Ovary (tissue), 9 donors: ENCODE data around the gene NFIC. TPM values are rescaled to one million over a fixed set of nuclear protein-coding genes. Genes with fewer than 3 reads are reported as not detected.

Source experiments
- DNase-seq, 5 donors: peaks; one replicate each; pipeline ENCODE4 v3.0.0-alpha.2; 2019 to 2020
- H3K27ac ChIP-seq, 2 donors: fragments of 200-600 bp; one replicate each; pipeline versions ENCODE4 v1.5.1 to v1.8.0; 2019 to 2022
- H3K27me3 ChIP-seq: fragments of 200-600 bp; one replicate; pipeline ENCODE4 v1.8.0; 2022
- H3K36me3 ChIP-seq: fragments of 200-600 bp; sonication (generic); one replicate; pipeline ENCODE4 v1.5.1; 2019
- H3K4me1 ChIP-seq: one replicate; pipeline ENCODE4 v1.8.1; 2013; ENCODE audit warnings: mild to moderate bottlenecking, moderate library complexity; ENCODE audit not compliant: insufficient read depth
- H3K4me3 ChIP-seq: fragments of 200-600 bp; sonication (generic); one replicate; pipeline ENCODE4 v1.5.1; 2017
- H3K9me3 ChIP-seq, 2 donors: fragments of 200-600 bp in 1 of 2; sonication (generic) in 1 of 2; one replicate each; pipeline versions ENCODE4 v1.5.1 to v1.8.1; 2013 to 2019; ENCODE audit warnings: mild to moderate bottlenecking in 1 of 2, moderate library complexity in 1 of 2
- EP300 ChIP-seq: sonication (generic); formaldehyde crosslinking; IDR thresholded peaks from one replicate; pipeline ENCODE4 v1.6.1; 2017; ENCODE audit warnings: antibody characterized with exemption
- POLR2A ChIP-seq: fragments of 450-650 bp; IDR thresholded peaks from one replicate; pipeline ENCODE4 v1.6.1; 2017; ENCODE audit warnings: antibody characterized with exemption, mild to moderate bottlenecking, moderate library complexity
- WGBS, 3 donors: extraction: QIAGEN DNeasy Blood & Tissue Kit in 1 of 3; methylation state at CpG; one replicate each; pipeline versions ENCODE4 v1.1.5 to v1.1.7; 2013 to 2017; 5-methylcytosine and 5-hydroxymethylcytosine counted together
- intact Hi-C, 4 donors: fragments of 100-400 bp; cut with DNase I; formaldehyde crosslinking; loops; one replicate each; pipeline versions ENCODE4 v1.11.0 to v1.15.1; 2022 to 2023
- polyA plus RNA-seq, 2 donors: library from polyadenylated mRNA; stranded (reverse); fragments of 200-250 nt in 1 of 2; fragments of 350-450 nt in 1 of 2; fragmentation: Illumina TruSeq in 1 of 2; extraction: RNeasy Lipid Tissue Mini Kit (QIAGEN cat#74804) in 1 of 2; gene quantifications; one replicate each; pipeline ENCODE4 v1.2.3, GENCODE V29; 2013 to 2014
- total RNA-seq, 7 donors: library from RNA; depleted of rRNA in 2 of 7; stranded (reverse); fragments of >200 nt in 2 of 7; fragmentation: NEBNext Ultra II Directional in 3 of 7; extraction: Animal tissue kit (Norgen Biotek cat#: 25700) in 3 of 7; gene quantifications; one replicate each; pipeline versions ENCODE4 v1.1.0 to v1.2.4, GENCODE V29; 2016 to 2023
- TF ChIP-seq, protein P1 (sequence below), 3 donors: fragments of 450-650 bp in 2 of 3; fragments of 200-600 bp in 1 of 3; IDR thresholded peaks; one replicate each; pipeline versions ENCODE4 v1.5.1 to v1.8.0; 2016 to 2022; ENCODE audit warnings: antibody characterized with exemption in 3 of 3, mild to moderate bottlenecking in 1 of 3
- donor health status: DM: no; HTN: no; CAD: no; lungs with moderate emphysema.
- donor health status: DM: no; HTN: no; CAD: no.
- donor health status: Bipolar disorder and iron deficiency.
- donor health status: DM: yes; HTN: yes; CAD: no.
- donor health status: DM: no; HTN: no; CAD: no.
- donor health status: DM: yes; HTN: yes; CAD: no.

The NFIC gene
- total and polyA plus RNA-seq, 9 donors: 31.9 to 345 (median 250) TPM

DNA sequence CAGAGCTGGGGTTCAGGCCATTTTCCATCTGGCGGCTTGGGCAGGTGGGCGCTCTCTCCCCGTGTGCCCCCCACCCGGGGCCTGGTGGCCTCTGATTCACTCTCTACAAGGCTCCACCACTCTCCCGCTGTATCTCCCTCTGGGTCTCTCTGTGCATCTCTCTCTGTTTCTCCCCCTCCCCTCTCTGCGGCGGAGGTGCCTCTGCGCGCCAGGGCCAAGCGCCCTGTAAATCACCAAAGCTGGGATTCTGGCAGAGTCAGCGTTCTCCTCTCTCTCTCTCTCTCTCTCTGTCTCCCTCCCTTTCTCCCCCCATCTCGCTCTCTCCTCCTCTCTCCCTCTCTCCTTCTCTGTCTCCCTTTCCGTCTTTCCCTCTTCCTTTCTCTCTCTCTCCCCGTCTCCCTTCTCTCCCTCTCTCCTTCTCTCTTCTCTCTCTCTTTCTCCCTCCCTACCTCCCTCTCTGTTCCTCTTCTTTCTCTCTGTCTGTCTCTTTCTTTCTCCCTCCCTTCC is 3.9 kb downstream of the NFIC start:
- peaks cover 28% of the 10 kb centered on the region for H3K4me1 ChIP-seq
- DNase-seq: peak; percentile 66 to 76 (median 74)
- H3K4me3 ChIP-seq: peak overlapping the region; percentile 88

GRCh38 chr19:3370728-3371591 is 4.6 kb downstream of the NFIC start:
- intact Hi-C loops: no loop called here
- H3K4me1 ChIP-seq: peaks cover 29% of the 10 kb centered on the region
- H3K36me3 ChIP-seq: no peaks in the 10 kb centered on the region
- no peaks in the 10 kb centered on the region for H3K9me3 ChIP-seq
- 58 to 67% (median 63%) methylated on average over 25 of the region's 25 CpGs for WGBS, 3 donors
- peak overlapping the region; percentile 88 for H3K4me3 ChIP-seq
- TF ChIP-seq, protein P1, sequence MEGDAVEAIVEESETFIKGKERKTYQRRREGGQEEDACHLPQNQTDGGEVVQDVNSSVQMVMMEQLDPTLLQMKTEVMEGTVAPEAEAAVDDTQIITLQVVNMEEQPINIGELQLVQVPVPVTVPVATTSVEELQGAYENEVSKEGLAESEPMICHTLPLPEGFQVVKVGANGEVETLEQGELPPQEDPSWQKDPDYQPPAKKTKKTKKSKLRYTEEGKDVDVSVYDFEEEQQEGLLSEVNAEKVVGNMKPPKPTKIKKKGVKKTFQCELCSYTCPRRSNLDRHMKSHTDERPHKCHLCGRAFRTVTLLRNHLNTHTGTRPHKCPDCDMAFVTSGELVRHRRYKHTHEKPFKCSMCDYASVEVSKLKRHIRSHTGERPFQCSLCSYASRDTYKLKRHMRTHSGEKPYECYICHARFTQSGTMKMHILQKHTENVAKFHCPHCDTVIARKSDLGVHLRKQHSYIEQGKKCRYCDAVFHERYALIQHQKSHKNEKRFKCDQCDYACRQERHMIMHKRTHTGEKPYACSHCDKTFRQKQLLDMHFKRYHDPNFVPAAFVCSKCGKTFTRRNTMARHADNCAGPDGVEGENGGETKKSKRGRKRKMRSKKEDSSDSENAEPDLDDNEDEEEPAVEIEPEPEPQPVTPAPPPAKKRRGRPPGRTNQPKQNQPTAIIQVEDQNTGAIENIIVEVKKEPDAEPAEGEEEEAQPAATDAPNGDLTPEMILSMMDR (IDR thresholded peaks at IDR 0.05): no peak
- TF ChIP-seq POLR2A (no peak), EP300 (no peak)
- H3K27me3 ChIP-seq: no peaks in the 10 kb centered on the region
- H3K27ac ChIP-seq: peak overlapping the region; percentile 66 to 97
- peak in 3 of 5 donors; percentile 42 to 49 (median 42) for DNase-seq

More for the DNA sequence above, 3.9 kb downstream of the NFIC start:
- 11 to 19% (median 14%) methylated on average over 14 of the region's 14 CpGs for WGBS, 3 donors
- Histone ChIP-seq H3K9me3 (no peaks in the 10 kb centered on the region), H3K27ac (peak overlapping the region; percentile 66 to 97), H3K27me3 (no peaks in the 10 kb centered on the region), H3K36me3 (no peaks in the 10 kb centered on the region)
- intact Hi-C loops: no loop called here
- TF ChIP-seq EP300: no peak
- peak; percentile 18 for TF ChIP-seq POLR2A
- TF ChIP-seq, protein P1 (IDR thresholded peaks at IDR 0.05): peak in 1 of 3 donors; percentile 8

GRCh38 chr19:3372413-3372812 is 6.0 kb downstream of the NFIC start:
- no peak overlapping the region for H3K27ac ChIP-seq
- intact Hi-C loops: no loop called here
- H3K4me3 ChIP-seq: no peak overlapping the region
- H3K27me3 ChIP-seq: no peaks in the 10 kb centered on the region
- 57 to 64% (median 63%) methylated on average over 14 of the region's 14 CpGs for WGBS, 3 donors
- TF ChIP-seq, protein P1 (IDR thresholded peaks at IDR 0.05): no peak
- TF ChIP-seq EP300 (no peak), POLR2A (no peak)
- no peaks in the 10 kb centered on the region for H3K9me3 ChIP-seq
- no peaks in the 10 kb centered on the region for H3K36me3 ChIP-seq
- peak in 2 of 5 donors; percentile 38 to 39 for DNase-seq
- peaks cover 29% of the 10 kb centered on the region for H3K4me1 ChIP-seq

DNA sequence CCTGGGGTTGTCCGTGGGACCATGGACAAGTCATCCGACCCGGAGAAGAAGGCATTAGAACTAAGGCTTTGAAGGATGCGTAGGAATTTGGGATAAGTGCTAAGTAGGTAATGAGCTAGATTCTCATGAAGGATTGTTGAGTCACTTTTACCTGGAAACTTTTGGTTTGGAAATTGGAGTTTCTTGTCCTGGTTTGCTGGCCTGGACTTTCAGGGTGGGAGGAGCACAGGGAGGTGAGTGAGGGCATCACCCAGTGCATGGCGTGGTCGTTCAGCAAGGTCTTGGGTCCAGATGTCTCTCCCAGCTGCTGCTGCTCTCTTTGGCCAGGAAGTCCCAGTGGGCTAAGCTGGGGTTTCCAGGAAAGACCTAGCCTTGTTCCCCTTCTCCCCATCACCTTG is 7.6 kb downstream of the NFIC start:
- Histone ChIP-seq H3K9me3 (no peaks in the 10 kb centered on the region), H3K27me3 (no peaks in the 10 kb centered on the region), H3K4me3 (no peak overlapping the region), H3K4me1 (peaks cover 32% of the 10 kb centered on the region), H3K36me3 (no peaks in the 10 kb centered on the region), H3K27ac (peak overlapping the region; percentile 81 to 87)
- intact Hi-C loops: no loop called here
- 63 to 70% (median 68%) methylated on average over 6 of the region's 6 CpGs for WGBS, 3 donors
- DNase-seq: peak in 1 of 5 donors; percentile 27
- TF ChIP-seq POLR2A: no peak
- TF ChIP-seq, protein P1 (IDR thresholded peaks at IDR 0.05): no peak
- no peak for TF ChIP-seq EP300
